HepG2 (cell line): Measurements from ENCODE around the gene CXCR5. TPM values are rescaled to one million over a fixed set of nuclear protein-coding genes. Genes with fewer than 3 reads are reported as not detected.

Experiments
- ATAC-seq: fragments of 200-7000 bp; cut with Tn5 transposase; 3 replicates; pipeline ENCODE4 v1.9.1; 2020; ENCODE audit warnings: mild to moderate bottlenecking, moderate library complexity
- BruUV-seq: library from RNA; stranded (reverse); fragments of 400-500 nt; replicated peaks from 2 replicates; lab custom pipeline; 2021; lab: Mats Ljungman, UMichigan
- CTCF ChIA-PET: fragments of 300-600 bp; formaldehyde crosslinking; extraction: SDS; loops from one replicate; lab custom pipeline; 2021; ENCODE audit warnings: low total read pairs, inconsistent platforms, low intra/inter-chr PET ratio; lab: Yijun Ruan, JAX
- POLR2A ChIA-PET: fragments of 350-600 bp; sonication (Branson Sonifier 250); formaldehyde crosslinking; loops from one replicate; lab custom pipeline; 2020; ENCODE audit warnings: antibody characterized with exemption, inconsistent platforms; lab: Yijun Ruan, JAX
- DNase-seq: peaks from one replicate; pipeline ENCODE4 v3.0.0-alpha.2; 2015; ENCODE audit warnings: low spot score
- FAIRE-seq: peaks from 3 replicates; lab custom pipeline; 2011; peaks lifted over from hg19 to GRCh38; lab: Jason Lieb, UNC
- H2AFZ ChIP-seq: one replicate; pipeline ENCODE4 v1.6.1; 2011; ENCODE audit warnings: low read length, inconsistent platforms
- H3K27ac ChIP-seq: fragments of 300-600 bp; 3 replicates; pipeline ENCODE4 v1.8.0; 2011; ENCODE audit warnings: mixed run types, mild to moderate bottlenecking, mixed read lengths, low read length, inconsistent platforms; ENCODE audit not compliant: insufficient read depth; ENCODE audit errors: extremely low read length
- H3K27me3 ChIP-seq, 2 experiments: fragments of 200-600 bp in 1 of 2; 2 replicates in 1 of 2; 3 replicates in 1 of 2; pipeline versions ENCODE4 v1.6.0 to v1.8.0; 2011; ENCODE audit warnings: low read length in 2 of 2, mild to moderate bottlenecking in 2 of 2, moderate library complexity in 2 of 2, inconsistent platforms in 1 of 2; ENCODE audit not compliant: insufficient read depth in 2 of 2, control insufficient read depth in 1 of 2
- H3K36me3 ChIP-seq, 2 experiments: fragments of 200-600 bp in 1 of 2; replicated peaks in 1 of 2; 2 replicates in 1 of 2; 3 replicates in 1 of 2; pipeline versions ENCODE4 v1.5.1 to v1.8.0; 2011; ENCODE audit warnings: low read length in 2 of 2, inconsistent platforms in 1 of 2; ENCODE audit not compliant: insufficient read depth in 2 of 2, control insufficient read depth in 1 of 2
- H3K4me1 ChIP-seq: 2 replicates; pipeline ENCODE4 v1.5.1; 2012; ENCODE audit warnings: low read length, inconsistent platforms; ENCODE audit not compliant: insufficient read depth
- H3K4me2 ChIP-seq: 2 replicates; pipeline ENCODE4 v1.6.0; 2011; ENCODE audit warnings: low read depth, low read length, inconsistent platforms
- H3K4me3 ChIP-seq, 3 experiments: fragments of 200-600 bp in 1 of 3; sonication (generic), shearing (Covaris generic) in 1 of 3; replicated peaks in 1 of 3; 2 replicates each; pipeline ENCODE4 v1.5.1; 2011 to 2016; ENCODE audit warnings: low read length in 3 of 3, inconsistent platforms in 2 of 3, low read depth in 2 of 3, mild to moderate bottlenecking in 2 of 3, control low read depth in 1 of 3, mixed read lengths in 1 of 3; ENCODE audit not compliant: insufficient read depth in 1 of 3
- H3K79me2 ChIP-seq: one replicate; pipeline ENCODE4 v1.6.1; 2011; ENCODE audit warnings: low read length, inconsistent platforms; ENCODE audit not compliant: insufficient read depth
- H3K9ac ChIP-seq: 2 replicates; pipeline ENCODE4 v1.6.0; 2011; ENCODE audit warnings: mild to moderate bottlenecking, low read depth, low read length, inconsistent platforms; ENCODE audit not compliant: insufficient read depth
- H3K9me3 ChIP-seq: 2 replicates; pipeline ENCODE4 v1.5.1; 2012; ENCODE audit warnings: mild to moderate bottlenecking, low read length
- H4K20me1 ChIP-seq: 2 replicates; pipeline ENCODE4 v1.6.0; 2011; ENCODE audit warnings: inconsistent platforms, mild to moderate bottlenecking, low read length, moderate library complexity; ENCODE audit not compliant: insufficient read depth
- ERF ChIP-seq: IDR thresholded peaks from 2 replicates; pipeline ENCODE4 v1.6.1; 2018; ENCODE audit warnings: missing biosample characterization, missing genetic modification reagents
- HDAC1 ChIP-seq: sonication (generic); formaldehyde crosslinking; IDR thresholded peaks from 2 replicates; pipeline ENCODE4 v1.5.1; 2020; ENCODE audit warnings: mild to moderate bottlenecking, missing genetic modification reagents
- KLF12 ChIP-seq: sonication (generic); formaldehyde crosslinking; IDR thresholded peaks from 2 replicates; pipeline ENCODE4 v1.4.0; 2020; ENCODE audit warnings: missing genetic modification reagents, borderline replicate concordance
- NR2C2 ChIP-seq: sonication (generic); formaldehyde crosslinking; IDR thresholded peaks from 2 replicates; pipeline ENCODE4 v1.4.0; 2020; ENCODE audit warnings: missing genetic modification reagents, mild to moderate bottlenecking, moderate library complexity, borderline replicate concordance
- RARA ChIP-seq: IDR thresholded peaks from 2 replicates; pipeline ENCODE4 v1.6.1; 2016; ENCODE audit warnings: missing genetic modification reagents, missing compliant biosample characterization
- ZFYVE20 ChIP-seq: sonication (generic); formaldehyde crosslinking; IDR thresholded peaks from 2 replicates; pipeline ENCODE4 v1.8.0; 2023; ENCODE audit warnings: low read depth, mild to moderate bottlenecking, moderate library complexity, missing genetic modification reagents, borderline replicate concordance
- ZNF225 ChIP-seq: sonication (generic); formaldehyde crosslinking; IDR thresholded peaks from 2 replicates; pipeline ENCODE4 v1.4.0; 2020; ENCODE audit warnings: mild to moderate bottlenecking, missing genetic modification reagents
- ZNF615 ChIP-seq: sonication (generic); formaldehyde crosslinking; IDR thresholded peaks from 2 replicates; pipeline ENCODE4 v1.5.0; 2020; ENCODE audit warnings: mild to moderate bottlenecking, missing genetic modification reagents, borderline replicate concordance
- WGBS: methylation state at CpG from one replicate; pipeline ENCODE4 v1.1.6; 2017; ENCODE audit warnings: low lambda C conversion rate; 5-methylcytosine and 5-hydroxymethylcytosine counted together
- in situ Hi-C: cut with HindIII; loops from 2 replicates; pipeline ENCODE4 v1.10.0; 2017; ENCODE audit warnings: low pct_unique_long_range_greater_than_20kb; ENCODE audit not compliant: extremely low pct_ligation_motif_present
- intact Hi-C: fragments of 100-400 bp; cut with micrococcal nuclease; formaldehyde crosslinking; loops from one replicate; pipeline ENCODE4 v1.10.0; 2022; ENCODE audit not compliant: unreplicated experiment
- polyA plus RNA-seq, 8 experiments: library from polyadenylated mRNA; depleted of rRNA in 3 of 8; stranded (reverse) in 7 of 8; unstranded in 1 of 8; fragments of >200 nt; fragmentation: Illumina TruSeq in 4 of 8; extraction: Trizol in 4 of 8; gene quantifications; 2 replicates each; pipeline versions ENCODE4 v1.2.1 to v1.2.3, GENCODE V29; 2011 to 2016; ENCODE audit warnings: low read depth in 4 of 8, missing spikeins in 1 of 8, mixed read lengths in 1 of 8; ENCODE audit not compliant: insufficient read depth in 1 of 8
- total RNA-seq, 5 experiments: library from RNA; depleted of rRNA; stranded (reverse); fragments of >200 nt; fragmentation: Illumina TruSeq; extraction: Trizol; gene quantifications; 2 replicates each; pipeline ENCODE4 v1.2.3, GENCODE V29; 2016; ENCODE audit warnings: low read depth in 1 of 5
- TF ChIP-seq, protein P1 (sequence below): sonication (generic); formaldehyde crosslinking; IDR thresholded peaks from 2 replicates; pipeline ENCODE4 v1.4.0; 2020; ENCODE audit warnings: missing genetic modification reagents
- TF ChIP-seq, protein P2 (sequence below): sonication (generic); formaldehyde crosslinking; IDR thresholded peaks from 2 replicates; pipeline ENCODE4 v1.5.0; 2020; ENCODE audit warnings: mild to moderate bottlenecking, missing genetic modification reagents, borderline replicate concordance
- TF ChIP-seq, protein P3 (sequence below): sonication (generic); formaldehyde crosslinking; IDR thresholded peaks from 2 replicates; pipeline ENCODE4 v1.5.1; 2020; ENCODE audit warnings: missing genetic modification reagents, mild to moderate bottlenecking, borderline replicate concordance

Gene CXCR5
- total and polyA plus RNA-seq, 2 of the 13 experiments (the other 11 are each of a cell fraction or from before 2014, with no cell fraction given) = not detected

DNA sequence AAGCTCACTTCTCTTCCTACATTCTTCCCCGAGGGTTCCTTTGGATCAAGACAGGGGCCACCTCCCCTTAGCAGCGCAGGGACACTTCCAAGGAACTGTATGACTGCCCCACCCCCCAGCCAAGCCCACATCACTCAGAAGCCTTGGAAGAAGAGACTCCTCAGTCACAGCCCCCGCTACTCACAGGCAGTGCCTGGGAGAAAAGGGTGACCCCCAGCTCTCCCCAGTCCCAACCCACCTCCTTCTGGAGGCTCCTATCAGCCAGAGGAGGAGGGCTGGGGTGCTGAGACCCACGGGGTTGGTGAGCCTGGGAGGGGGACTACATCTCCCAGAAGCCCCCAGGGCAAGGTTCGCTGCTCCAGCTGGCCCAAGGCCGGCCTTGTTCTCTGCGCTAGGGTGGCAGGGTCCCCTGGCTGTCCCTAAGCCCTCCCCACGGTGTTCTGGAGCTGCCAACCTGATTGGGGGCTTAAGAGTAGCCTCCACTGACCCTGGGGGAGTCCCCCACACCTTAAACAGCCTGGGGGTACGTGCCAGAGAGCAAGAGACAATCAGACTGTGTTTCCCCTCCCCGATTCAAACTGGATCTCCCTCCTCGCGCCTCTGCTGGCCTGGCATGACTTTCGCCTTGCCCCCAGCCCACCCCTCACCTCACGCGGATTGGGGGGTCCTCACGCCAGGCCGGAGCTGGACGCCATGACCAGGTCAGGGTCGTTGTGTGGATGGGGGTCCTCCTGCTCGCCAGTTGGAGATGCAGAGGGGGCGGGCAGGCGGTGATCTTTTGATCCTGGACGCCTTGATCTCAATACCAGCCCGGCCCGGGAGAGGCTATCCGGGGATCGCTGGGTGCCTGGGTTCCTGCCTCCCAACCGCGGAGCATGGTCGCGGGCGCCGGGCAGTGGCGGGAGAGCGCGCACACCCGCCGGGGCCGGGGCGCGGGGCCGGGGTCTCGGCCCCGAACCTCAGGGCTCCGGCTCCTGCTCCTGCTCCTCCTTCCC, 41.2 kb downstream of the CXCR5 start:
- peak overlapping the region; percentile 87 to 97 (median 90) for H3K4me3 ChIP-seq
- in situ Hi-C loops (no loop called here), intact Hi-C loops (no loop called here)
- CTCF ChIA-PET = interaction anchor here (9.8 kb wide), 1 partner anchor 17 kb away, joined by 188 read pairs; no protein-coding TSS in a partner anchor
- peak overlapping the region; percentile 55 for H3K27ac ChIP-seq
- H3K27me3 ChIP-seq = no peaks in the 10 kb centered on the region; a peak in 1 of 5 replicates
- peak overlapping the region; percentile 75 for H3K9ac ChIP-seq
- peak; percentile 8 for FAIRE-seq
- peak overlapping the region; percentile 94 for H3K4me2 ChIP-seq
- no peaks in the 10 kb centered on the region for H4K20me1 ChIP-seq
- POLR2A ChIA-PET = interaction anchor here (0.6 to 1.4 kb wide), 3 partner anchors 8 to 160 kb away, joined by 3 to 8 read pairs (median 5); no protein-coding TSS in a partner anchor
- peak; percentile 13; the same call in 2 of the 3 replicates for ATAC-seq
- H2AFZ ChIP-seq = no peak overlapping the region
- peaks cover 40% of the 10 kb centered on the region for H3K79me2 ChIP-seq
- no peaks in the 10 kb centered on the region for H3K36me3 ChIP-seq
- TSS peak; percentile 70 for BruUV-seq
- H3K4me1 ChIP-seq = peaks cover 69% of the 10 kb centered on the region
- 0% methylated on average over 10 of the region's 45 CpGs for WGBS
- H3K9me3 ChIP-seq = no peaks in the 10 kb centered on the region
- DNase-seq = no peak
- TF ChIP-seq ZNF615 (CRISPR knock-in tag) (no peak), NR2C2 (peak; percentile 75), ZNF225 (CRISPR knock-in tag) (peak; percentile 52; the same call in 1 of the 2 replicates), ERF (CRISPR knock-in tag) (peak; percentile 45; the same call in 1 of the 2 replicates), KLF12 (CRISPR knock-in tag) (no peak), RARA (CRISPR knock-in tag) (peak; percentile 11; the same call in 1 of the 2 replicates), ZFYVE20 (CRISPR knock-in tag) (0 out of 2 replicates have a peak, but pooled peaks have one; percentile 25), HDAC1 (peak; percentile 9; the same call in 1 of the 2 replicates)
- TF ChIP-seq, protein P1, sequence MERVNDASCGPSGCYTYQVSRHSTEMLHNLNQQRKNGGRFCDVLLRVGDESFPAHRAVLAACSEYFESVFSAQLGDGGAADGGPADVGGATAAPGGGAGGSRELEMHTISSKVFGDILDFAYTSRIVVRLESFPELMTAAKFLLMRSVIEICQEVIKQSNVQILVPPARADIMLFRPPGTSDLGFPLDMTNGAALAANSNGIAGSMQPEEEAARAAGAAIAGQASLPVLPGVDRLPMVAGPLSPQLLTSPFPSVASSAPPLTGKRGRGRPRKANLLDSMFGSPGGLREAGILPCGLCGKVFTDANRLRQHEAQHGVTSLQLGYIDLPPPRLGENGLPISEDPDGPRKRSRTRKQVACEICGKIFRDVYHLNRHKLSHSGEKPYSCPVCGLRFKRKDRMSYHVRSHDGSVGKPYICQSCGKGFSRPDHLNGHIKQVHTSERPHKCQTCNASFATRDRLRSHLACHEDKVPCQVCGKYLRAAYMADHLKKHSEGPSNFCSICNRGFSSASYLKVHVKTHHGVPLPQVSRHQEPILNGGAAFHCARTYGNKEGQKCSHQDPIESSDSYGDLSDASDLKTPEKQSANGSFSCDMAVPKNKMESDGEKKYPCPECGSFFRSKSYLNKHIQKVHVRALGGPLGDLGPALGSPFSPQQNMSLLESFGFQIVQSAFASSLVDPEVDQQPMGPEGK (CRISPR knock-in tag) = peak; percentile 64; the same call in 1 of the 2 replicates
- TF ChIP-seq, protein P2, sequence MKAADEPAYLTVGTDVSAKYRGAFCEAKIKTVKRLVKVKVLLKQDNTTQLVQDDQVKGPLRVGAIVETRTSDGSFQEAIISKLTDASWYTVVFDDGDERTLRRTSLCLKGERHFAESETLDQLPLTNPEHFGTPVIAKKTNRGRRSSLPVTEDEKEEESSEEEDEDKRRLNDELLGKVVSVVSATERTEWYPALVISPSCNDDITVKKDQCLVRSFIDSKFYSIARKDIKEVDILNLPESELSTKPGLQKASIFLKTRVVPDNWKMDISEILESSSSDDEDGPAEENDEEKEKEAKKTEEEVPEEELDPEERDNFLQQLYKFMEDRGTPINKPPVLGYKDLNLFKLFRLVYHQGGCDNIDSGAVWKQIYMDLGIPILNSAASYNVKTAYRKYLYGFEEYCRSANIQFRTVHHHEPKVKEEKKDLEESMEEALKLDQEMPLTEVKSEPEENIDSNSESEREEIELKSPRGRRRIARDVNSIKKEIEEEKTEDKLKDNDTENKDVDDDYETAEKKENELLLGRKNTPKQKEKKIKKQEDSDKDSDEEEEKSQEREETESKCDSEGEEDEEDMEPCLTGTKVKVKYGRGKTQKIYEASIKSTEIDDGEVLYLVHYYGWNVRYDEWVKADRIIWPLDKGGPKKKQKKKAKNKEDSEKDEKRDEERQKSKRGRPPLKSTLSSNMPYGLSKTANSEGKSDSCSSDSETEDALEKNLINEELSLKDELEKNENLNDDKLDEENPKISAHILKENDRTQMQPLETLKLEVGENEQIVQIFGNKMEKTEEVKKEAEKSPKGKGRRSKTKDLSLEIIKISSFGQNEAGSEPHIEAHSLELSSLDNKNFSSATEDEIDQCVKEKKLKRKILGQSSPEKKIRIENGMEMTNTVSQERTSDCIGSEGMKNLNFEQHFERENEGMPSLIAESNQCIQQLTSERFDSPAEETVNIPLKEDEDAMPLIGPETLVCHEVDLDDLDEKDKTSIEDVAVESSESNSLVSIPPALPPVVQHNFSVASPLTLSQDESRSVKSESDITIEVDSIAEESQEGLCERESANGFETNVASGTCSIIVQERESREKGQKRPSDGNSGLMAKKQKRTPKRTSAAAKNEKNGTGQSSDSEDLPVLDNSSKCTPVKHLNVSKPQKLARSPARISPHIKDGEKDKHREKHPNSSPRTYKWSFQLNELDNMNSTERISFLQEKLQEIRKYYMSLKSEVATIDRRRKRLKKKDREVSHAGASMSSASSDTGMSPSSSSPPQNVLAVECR (CRISPR knock-in tag) = peak; percentile 85
- TF ChIP-seq, protein P3, sequence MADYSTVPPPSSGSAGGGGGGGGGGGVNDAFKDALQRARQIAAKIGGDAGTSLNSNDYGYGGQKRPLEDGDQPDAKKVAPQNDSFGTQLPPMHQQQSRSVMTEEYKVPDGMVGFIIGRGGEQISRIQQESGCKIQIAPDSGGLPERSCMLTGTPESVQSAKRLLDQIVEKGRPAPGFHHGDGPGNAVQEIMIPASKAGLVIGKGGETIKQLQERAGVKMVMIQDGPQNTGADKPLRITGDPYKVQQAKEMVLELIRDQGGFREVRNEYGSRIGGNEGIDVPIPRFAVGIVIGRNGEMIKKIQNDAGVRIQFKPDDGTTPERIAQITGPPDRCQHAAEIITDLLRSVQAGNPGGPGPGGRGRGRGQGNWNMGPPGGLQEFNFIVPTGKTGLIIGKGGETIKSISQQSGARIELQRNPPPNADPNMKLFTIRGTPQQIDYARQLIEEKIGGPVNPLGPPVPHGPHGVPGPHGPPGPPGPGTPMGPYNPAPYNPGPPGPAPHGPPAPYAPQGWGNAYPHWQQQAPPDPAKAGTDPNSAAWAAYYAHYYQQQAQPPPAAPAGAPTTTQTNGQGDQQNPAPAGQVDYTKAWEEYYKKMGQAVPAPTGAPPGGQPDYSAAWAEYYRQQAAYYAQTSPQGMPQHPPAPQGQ = no peak
